Parathyroid adenoma (tissue), 2 donors: ENCODE data around the gene TMEM171.

Experiments used
- H2AFZ ChIP-seq: fragments of 300-600 bp; sonication (generic); one replicate; pipeline ENCODE4 v1.7.0; 2017; ENCODE audit warnings: antibody characterized with exemption, mild to moderate bottlenecking
- H3K27ac ChIP-seq: fragments of 300-600 bp; sonication (generic); one replicate; pipeline ENCODE4 v1.7.0; 2017
- H3K27me3 ChIP-seq: fragments of 300-600 bp; sonication (generic); one replicate; pipeline ENCODE4 v1.7.0; 2017; ENCODE audit warnings: low read length; ENCODE audit not compliant: control insufficient read depth, insufficient read depth
- H3K36me3 ChIP-seq: fragments of 300-600 bp; sonication (generic); one replicate; pipeline ENCODE4 v1.7.0; 2017; ENCODE audit warnings: low read length; ENCODE audit not compliant: control insufficient read depth, insufficient read depth
- H3K4me1 ChIP-seq: fragments of 300-600 bp; sonication (generic); one replicate; pipeline ENCODE4 v1.7.0; 2017; ENCODE audit warnings: control low read depth
- H3K4me2 ChIP-seq: fragments of 300-600 bp; sonication (generic); one replicate; pipeline ENCODE4 v1.7.0; 2017; ENCODE audit warnings: low read length
- H3K4me3 ChIP-seq: fragments of 300-600 bp; sonication (generic); one replicate; pipeline ENCODE4 v1.7.0; 2017; ENCODE audit warnings: low read depth, low read length
- H3K79me2 ChIP-seq: fragments of 300-600 bp; sonication (generic); one replicate; pipeline ENCODE4 v1.7.0; 2017; ENCODE audit warnings: control low read depth
- H3K9ac ChIP-seq: fragments of 300-600 bp; sonication (generic); one replicate; pipeline ENCODE4 v1.7.0; 2017; ENCODE audit warnings: mild to moderate bottlenecking
- H3K9me3 ChIP-seq: fragments of 300-600 bp; sonication (generic); one replicate; pipeline ENCODE4 v1.7.0; 2017; ENCODE audit warnings: low read length; ENCODE audit not compliant: control insufficient read depth
- TF ChIP-seq, protein P1 (sequence below): fragments of 300-600 bp; sonication (generic); IDR thresholded peaks from one replicate; pipeline ENCODE4 v1.7.0; 2017; ENCODE audit warnings: antibody characterized with exemption, mild to moderate bottlenecking
- donor health status: primary hyperparathyroidism.

The TMEM171 gene

DNA sequence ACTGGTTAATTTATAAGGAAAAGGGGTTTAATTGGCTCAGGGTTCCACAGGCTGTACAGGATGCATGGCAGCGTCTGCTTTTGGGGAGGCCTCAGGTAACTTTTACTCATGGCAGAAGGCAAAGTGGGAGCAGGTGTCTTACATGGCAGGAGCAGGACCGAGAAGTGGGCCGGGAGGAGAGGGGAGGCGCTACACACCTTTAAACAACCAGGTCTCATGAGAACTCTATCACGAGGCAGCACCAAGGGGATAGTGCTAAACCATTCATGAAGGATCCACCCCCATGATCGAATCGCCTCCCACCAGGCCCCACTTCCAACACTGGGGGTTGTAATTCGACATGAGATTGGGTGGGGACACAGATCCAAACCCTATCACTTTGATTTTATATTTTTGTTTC lies 21.7 kb downstream of the TMEM171 start:
- TF ChIP-seq, protein P1, sequence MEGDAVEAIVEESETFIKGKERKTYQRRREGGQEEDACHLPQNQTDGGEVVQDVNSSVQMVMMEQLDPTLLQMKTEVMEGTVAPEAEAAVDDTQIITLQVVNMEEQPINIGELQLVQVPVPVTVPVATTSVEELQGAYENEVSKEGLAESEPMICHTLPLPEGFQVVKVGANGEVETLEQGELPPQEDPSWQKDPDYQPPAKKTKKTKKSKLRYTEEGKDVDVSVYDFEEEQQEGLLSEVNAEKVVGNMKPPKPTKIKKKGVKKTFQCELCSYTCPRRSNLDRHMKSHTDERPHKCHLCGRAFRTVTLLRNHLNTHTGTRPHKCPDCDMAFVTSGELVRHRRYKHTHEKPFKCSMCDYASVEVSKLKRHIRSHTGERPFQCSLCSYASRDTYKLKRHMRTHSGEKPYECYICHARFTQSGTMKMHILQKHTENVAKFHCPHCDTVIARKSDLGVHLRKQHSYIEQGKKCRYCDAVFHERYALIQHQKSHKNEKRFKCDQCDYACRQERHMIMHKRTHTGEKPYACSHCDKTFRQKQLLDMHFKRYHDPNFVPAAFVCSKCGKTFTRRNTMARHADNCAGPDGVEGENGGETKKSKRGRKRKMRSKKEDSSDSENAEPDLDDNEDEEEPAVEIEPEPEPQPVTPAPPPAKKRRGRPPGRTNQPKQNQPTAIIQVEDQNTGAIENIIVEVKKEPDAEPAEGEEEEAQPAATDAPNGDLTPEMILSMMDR: no peak
- Histone ChIP-seq H3K79me2 (no peaks in the 10 kb centered on the region), H3K27ac (no peak overlapping the region), H3K9me3 (no peaks in the 10 kb centered on the region), H3K27me3 (no peaks in the 10 kb centered on the region), H3K4me1 (no peaks in the 10 kb centered on the region), H2AFZ (no peak overlapping the region), H3K36me3 (no peaks in the 10 kb centered on the region), H3K4me2 (no peak overlapping the region), H3K9ac (no peak overlapping the region), H3K4me3 (no peak overlapping the region)

DNA sequence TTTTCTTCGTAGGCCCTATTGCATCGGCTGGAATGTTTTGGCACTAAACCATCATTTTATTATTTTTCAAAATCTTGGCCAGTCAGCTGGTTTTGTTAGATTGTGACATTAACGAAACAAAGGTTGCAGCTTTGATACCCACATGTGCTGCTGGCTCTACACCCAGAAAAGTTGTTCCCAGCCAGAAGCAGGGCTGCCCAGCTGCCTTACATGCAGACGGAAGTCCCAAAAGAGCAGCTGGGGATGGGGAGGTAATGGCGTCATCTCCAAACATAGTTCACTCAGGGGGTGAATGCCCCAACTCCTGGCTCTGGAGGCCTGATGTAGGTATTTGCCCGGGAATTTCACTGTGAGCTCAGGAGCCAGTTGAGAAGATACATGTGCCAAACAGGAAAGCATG lies 23.3 kb downstream of the TMEM171 start:
- no peaks in the 10 kb centered on the region for H3K9me3 ChIP-seq
- no peaks in the 10 kb centered on the region for H3K36me3 ChIP-seq
- no peaks in the 10 kb centered on the region for H3K4me1 ChIP-seq
- H3K4me2 ChIP-seq: no peak overlapping the region
- no peak overlapping the region for H3K27ac ChIP-seq
- H3K4me3 ChIP-seq: no peak overlapping the region
- H3K9ac ChIP-seq: no peak overlapping the region
- no peak overlapping the region for H2AFZ ChIP-seq
- H3K79me2 ChIP-seq: no peaks in the 10 kb centered on the region
- TF ChIP-seq, protein P1: no peak
- H3K27me3 ChIP-seq: no peaks in the 10 kb centered on the region

DNA sequence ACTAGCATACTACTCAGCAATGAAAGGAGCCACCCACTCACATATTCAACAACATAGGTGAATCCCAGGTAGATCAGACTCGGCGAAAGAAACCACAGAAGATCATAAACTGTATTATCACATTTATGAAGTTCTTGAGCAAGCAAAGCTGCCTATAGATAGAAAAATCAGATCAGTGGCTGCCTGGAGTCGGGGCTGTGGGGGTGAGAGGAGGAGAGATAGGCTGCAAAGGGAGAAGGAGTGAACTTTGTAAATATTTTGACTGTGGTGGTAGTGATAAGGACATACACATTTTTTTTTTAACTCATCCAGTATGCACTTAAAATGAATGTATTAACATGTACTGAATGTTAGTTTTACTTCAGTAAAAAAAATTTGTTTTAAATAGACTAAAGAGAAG lies 29.2 kb downstream of the TMEM171 start:
- Histone ChIP-seq H3K36me3 (no peaks in the 10 kb centered on the region), H3K4me2 (no peak overlapping the region), H3K9ac (no peak overlapping the region), H3K9me3 (no peaks in the 10 kb centered on the region), H3K27me3 (no peaks in the 10 kb centered on the region), H3K27ac (no peak overlapping the region), H3K4me1 (no peaks in the 10 kb centered on the region), H3K4me3 (no peak overlapping the region), H2AFZ (no peak overlapping the region), H3K79me2 (no peaks in the 10 kb centered on the region)
- TF ChIP-seq, protein P1: no peak

DNA sequence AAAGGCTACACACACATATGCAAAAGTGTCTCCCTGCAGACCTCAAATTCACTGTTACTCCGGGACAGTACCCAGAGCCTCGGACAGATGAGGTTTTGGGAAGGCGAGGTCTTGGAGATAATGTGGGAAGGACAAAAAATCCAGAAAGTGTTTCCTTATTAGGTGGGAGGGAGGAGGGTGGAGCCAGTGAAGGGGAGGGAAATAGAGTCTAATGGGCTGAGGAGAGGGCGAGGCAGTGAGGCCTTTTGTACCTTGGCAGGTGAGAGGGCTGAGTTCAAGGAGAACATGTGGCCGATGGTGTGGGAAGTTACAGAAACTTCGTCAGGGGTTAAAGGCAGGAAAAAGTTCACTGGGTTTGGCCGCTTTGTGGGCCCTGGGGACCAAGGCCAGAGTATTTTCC lies 30.5 kb downstream of the TMEM171 start:
- Histone ChIP-seq H3K79me2 (no peaks in the 10 kb centered on the region), H3K4me1 (no peaks in the 10 kb centered on the region), H3K4me3 (no peak overlapping the region), H2AFZ (no peak overlapping the region), H3K9me3 (no peaks in the 10 kb centered on the region), H3K4me2 (no peak overlapping the region), H3K27me3 (no peaks in the 10 kb centered on the region), H3K27ac (no peak overlapping the region), H3K36me3 (no peaks in the 10 kb centered on the region), H3K9ac (no peak overlapping the region)
- TF ChIP-seq, protein P1: no peak

DNA sequence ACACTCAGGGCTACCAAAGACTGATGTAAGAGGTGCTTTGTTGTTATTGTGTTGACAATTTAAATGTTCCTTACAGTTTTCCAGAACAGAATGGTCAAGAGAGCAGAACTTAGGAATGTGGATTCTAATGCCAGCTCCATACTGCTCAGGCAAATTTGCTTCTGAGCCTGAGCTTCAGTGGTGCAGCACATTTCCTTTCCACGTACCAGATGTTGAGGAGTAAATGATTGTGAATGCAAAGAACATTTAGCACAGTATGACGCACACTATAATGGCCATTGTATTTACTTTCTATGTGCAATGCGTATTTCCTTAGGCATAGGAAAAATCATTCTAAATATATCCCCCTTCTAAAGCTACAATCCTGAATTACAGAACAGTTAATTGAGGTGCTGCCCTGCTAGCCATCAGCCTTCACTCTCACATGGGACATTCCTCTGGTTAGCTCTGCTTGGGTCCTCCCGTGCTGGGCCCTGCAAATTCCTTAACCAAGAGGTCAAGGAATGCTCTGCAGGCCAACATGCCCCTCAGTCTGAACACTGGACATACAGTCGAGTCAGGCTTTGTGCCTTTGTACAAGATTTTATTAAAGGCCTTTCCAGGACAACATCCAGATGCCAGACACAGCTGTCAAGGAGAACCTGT lies 31.5 kb downstream of the TMEM171 start:
- no peak overlapping the region for H3K4me2 ChIP-seq
- H2AFZ ChIP-seq: no peak overlapping the region
- H3K36me3 ChIP-seq: no peaks in the 10 kb centered on the region
- no peaks in the 10 kb centered on the region for H3K79me2 ChIP-seq
- H3K27me3 ChIP-seq: no peaks in the 10 kb centered on the region
- no peaks in the 10 kb centered on the region for H3K9me3 ChIP-seq
- H3K9ac ChIP-seq: no peak overlapping the region
- H3K4me3 ChIP-seq: no peak overlapping the region
- no peaks in the 10 kb centered on the region for H3K4me1 ChIP-seq
- TF ChIP-seq, protein P1: no peak
- no peak overlapping the region for H3K27ac ChIP-seq
